Stimulated activated naive CD8-positive, alpha-beta T cell treated with anti-CD3 and anti-CD28 coated beads, Interleukin-15, Interleukin-2, amounts not matched to agents 100 ng/mL and 50 ng/mL, for 24 hours (primary cell): ENCODE results near the gene RHOF.
A peak's percentile ranks its signal among the peaks of the same experiment; 100 is the strongest.

Experiments used
- H3K27ac Mint-ChIP-seq: one replicate; pipeline ENCODE4 v1.8.0; 2021; ENCODE audit warnings: mild to moderate bottlenecking, mixed read lengths
- H3K27me3 Mint-ChIP-seq: one replicate; pipeline ENCODE4 v1.8.0; 2021; ENCODE audit warnings: mixed read lengths
- H3K36me3 Mint-ChIP-seq: one replicate; pipeline ENCODE4 v1.8.0; 2021; ENCODE audit warnings: low read depth, mixed read lengths
- H3K4me1 Mint-ChIP-seq: one replicate; pipeline ENCODE4 v1.8.0; 2021; ENCODE audit warnings: low read depth, mixed read lengths
- H3K4me3 Mint-ChIP-seq: one replicate; pipeline ENCODE4 v1.8.0; 2021; ENCODE audit warnings: mild to moderate bottlenecking, mixed read lengths
- H3K9me3 Mint-ChIP-seq: one replicate; pipeline ENCODE4 v1.8.0; 2021; ENCODE audit warnings: mixed read lengths

The RHOF gene

GRCh38 chr12:121793440-121793837 is at the start of gene RHOF:
RHOF (minus strand) TSS chr12:121793688; CDS start chr12:121793633, 55 bp downstream.
- peak within 1 kb of the TSS; percentile 96 for H3K4me3 Mint-ChIP-seq
- peaks cover 73% of the 10 kb centered on the region for H3K4me1 Mint-ChIP-seq
- H3K27ac Mint-ChIP-seq, result peak within 1 kb of the TSS; percentile 99
- no peaks in the 10 kb centered on the region for H3K27me3 Mint-ChIP-seq
- peaks cover 27% of the 10 kb centered on the region for H3K36me3 Mint-ChIP-seq
- no peaks in the 10 kb centered on the region for H3K9me3 Mint-ChIP-seq

- H3K27ac Mint-ChIP-seq, result peak overlapping the region; percentile 91
- H3K4me1 Mint-ChIP-seq, result peaks cover 17% of the 10 kb centered on the region
- H3K36me3 Mint-ChIP-seq, result no peaks in the 10 kb centered on the region
- H3K4me3 Mint-ChIP-seq, result peak overlapping the region; percentile 99
- no peaks in the 10 kb centered on the region for H3K27me3 Mint-ChIP-seq
- no peaks in the 10 kb centered on the region for H3K9me3 Mint-ChIP-seq
Observed at GRCh38 chr12:121839993-121840761, 46.7 kb upstream of the RHOF start.

- Mint-ChIP-seq H3K4me3 (peak overlapping the region; percentile 99), H3K36me3 (no peaks in the 10 kb centered on the region), H3K9me3 (no peaks in the 10 kb centered on the region)
Observed at GRCh38 chr12:121839106-121839992, 45.9 kb upstream of the RHOF start.

GRCh38 chr12:121838126-121838525 is 44.6 kb upstream of the RHOF start:
- no peaks in the 10 kb centered on the region for H3K36me3 Mint-ChIP-seq
- no peaks in the 10 kb centered on the region for H3K9me3 Mint-ChIP-seq
- H3K4me3 Mint-ChIP-seq, result no peak overlapping the region
- peaks cover 20% of the 10 kb centered on the region for H3K4me1 Mint-ChIP-seq
- H3K27me3 Mint-ChIP-seq, result no peaks in the 10 kb centered on the region
- H3K27ac Mint-ChIP-seq, result no peak overlapping the region

More at GRCh38 chr12:121839106-121839992, 45.9 kb upstream of the RHOF start:
- Mint-ChIP-seq H3K4me1 (peaks cover 17% of the 10 kb centered on the region), H3K27ac (peak overlapping the region; percentile 91), H3K27me3 (no peaks in the 10 kb centered on the region)

- Mint-ChIP-seq H3K27ac (no peak overlapping the region), H3K36me3 (peaks cover under 1% of the 10 kb centered on the region), H3K4me1 (peaks cover 22% of the 10 kb centered on the region), H3K4me3 (no peak overlapping the region), H3K9me3 (no peaks in the 10 kb centered on the region), H3K27me3 (no peaks in the 10 kb centered on the region)
Observed at GRCh38 chr12:121837680-121838079, 44.2 kb upstream of the RHOF start.

GRCh38 chr12:121831571-121832245 is 38.2 kb upstream of the RHOF start:
- peaks cover 44% of the 10 kb centered on the region for H3K36me3 Mint-ChIP-seq
- H3K9me3 Mint-ChIP-seq, result no peaks in the 10 kb centered on the region
- peaks cover 14% of the 10 kb centered on the region for H3K4me1 Mint-ChIP-seq
- no peak overlapping the region for H3K4me3 Mint-ChIP-seq
- no peak overlapping the region for H3K27ac Mint-ChIP-seq
- H3K27me3 Mint-ChIP-seq, result no peaks in the 10 kb centered on the region

- Mint-ChIP-seq H3K27me3 (no peaks in the 10 kb centered on the region), H3K36me3 (peaks cover 54% of the 10 kb centered on the region), H3K27ac (no peak overlapping the region), H3K4me1 (peaks cover 14% of the 10 kb centered on the region), H3K4me3 (no peak overlapping the region), H3K9me3 (no peaks in the 10 kb centered on the region)
Observed at GRCh38 chr12:121830588-121831265, 37.2 kb upstream of the RHOF start.

GRCh38 chr12:121830134-121830533 is 36.6 kb upstream of the RHOF start:
- no peak overlapping the region for H3K4me3 Mint-ChIP-seq
- H3K27ac Mint-ChIP-seq, result no peak overlapping the region
- no peaks in the 10 kb centered on the region for H3K9me3 Mint-ChIP-seq
- no peaks in the 10 kb centered on the region for H3K27me3 Mint-ChIP-seq
- peaks cover 54% of the 10 kb centered on the region for H3K36me3 Mint-ChIP-seq
- H3K4me1 Mint-ChIP-seq, result peaks cover 14% of the 10 kb centered on the region

- no peaks in the 10 kb centered on the region for H3K27me3 Mint-ChIP-seq
- H3K4me3 Mint-ChIP-seq, result no peak overlapping the region
- H3K4me1 Mint-ChIP-seq, result peaks cover 14% of the 10 kb centered on the region
- H3K27ac Mint-ChIP-seq, result peak overlapping the region; percentile 67
- H3K9me3 Mint-ChIP-seq, result no peaks in the 10 kb centered on the region
- H3K36me3 Mint-ChIP-seq, result peaks cover 54% of the 10 kb centered on the region
Observed at GRCh38 chr12:121829250-121829918, 35.9 kb upstream of the RHOF start.

- peaks cover 14% of the 10 kb centered on the region for H3K4me1 Mint-ChIP-seq
- no peak overlapping the region for H3K4me3 Mint-ChIP-seq
- peaks cover 54% of the 10 kb centered on the region for H3K36me3 Mint-ChIP-seq
Observed at GRCh38 chr12:121828826-121829225, 35.3 kb upstream of the RHOF start.

GRCh38 chr12:121828306-121828705 is 34.8 kb upstream of the RHOF start:
- Mint-ChIP-seq H3K4me1 (peaks cover 13% of the 10 kb centered on the region), H3K9me3 (no peaks in the 10 kb centered on the region), H3K27ac (peak overlapping the region; percentile 67), H3K27me3 (no peaks in the 10 kb centered on the region), H3K36me3 (peaks cover 54% of the 10 kb centered on the region), H3K4me3 (no peak overlapping the region)

More at GRCh38 chr12:121828826-121829225, 35.3 kb upstream of the RHOF start:
- H3K9me3 Mint-ChIP-seq, result no peaks in the 10 kb centered on the region
- H3K27me3 Mint-ChIP-seq, result no peaks in the 10 kb centered on the region
- peak overlapping the region; percentile 67 for H3K27ac Mint-ChIP-seq

- Mint-ChIP-seq H3K27ac (no peak overlapping the region), H3K36me3 (peaks cover 52% of the 10 kb centered on the region), H3K27me3 (no peaks in the 10 kb centered on the region), H3K4me1 (peaks cover 7% of the 10 kb centered on the region), H3K4me3 (no peak overlapping the region), H3K9me3 (no peaks in the 10 kb centered on the region)
Observed at GRCh38 chr12:121827351-121828099, 34.0 kb upstream of the RHOF start.

GRCh38 chr12:121826318-121827150 is 33.0 kb upstream of the RHOF start:
- no peak overlapping the region for H3K4me3 Mint-ChIP-seq
- H3K9me3 Mint-ChIP-seq, result no peaks in the 10 kb centered on the region
- H3K27ac Mint-ChIP-seq, result peak overlapping the region; percentile 57
- H3K4me1 Mint-ChIP-seq, result no peaks in the 10 kb centered on the region
- no peaks in the 10 kb centered on the region for H3K27me3 Mint-ChIP-seq
- H3K36me3 Mint-ChIP-seq, result peaks cover 42% of the 10 kb centered on the region
